ENCODE measurements around the gene IARS1.

The IARS1 gene

DNA sequence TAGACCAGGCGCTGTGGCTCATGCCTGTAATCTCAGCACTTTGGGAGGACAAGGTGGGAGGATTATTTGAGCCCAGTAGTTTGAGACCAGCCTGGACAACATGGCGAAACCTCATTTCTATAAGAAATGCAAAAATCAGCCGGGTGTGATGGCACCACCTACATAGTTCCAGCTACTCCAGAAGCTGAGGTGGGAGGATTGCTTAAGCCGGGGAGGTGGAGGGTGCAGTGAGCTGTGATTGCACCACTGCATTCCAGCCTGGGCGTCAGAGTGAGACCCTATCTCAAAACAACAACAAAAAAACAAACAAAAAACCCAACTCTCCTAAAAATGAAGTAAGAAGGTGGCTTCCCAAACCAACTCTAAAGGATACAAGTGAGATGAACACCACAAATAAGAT is 23.0 kb downstream of the IARS1 start:
- Mint-ChIP-seq H3K27me3 (ENCODE audit: low read depth) (no peaks in the 10 kb centered on the region), H3K36me3 (ENCODE audit: low read depth) (peaks cover 79% of the 10 kb centered on the region), H3K27ac (peak overlapping the region in 2 of 3 experiments; percentile 52 to 91), H3K9me3 (no peaks in the 10 kb centered on the region), H3K4me1 (no peaks in the 10 kb centered on the region), H3K4me3 (no peak overlapping the region)
- TF ChIP-seq, protein P1, sequence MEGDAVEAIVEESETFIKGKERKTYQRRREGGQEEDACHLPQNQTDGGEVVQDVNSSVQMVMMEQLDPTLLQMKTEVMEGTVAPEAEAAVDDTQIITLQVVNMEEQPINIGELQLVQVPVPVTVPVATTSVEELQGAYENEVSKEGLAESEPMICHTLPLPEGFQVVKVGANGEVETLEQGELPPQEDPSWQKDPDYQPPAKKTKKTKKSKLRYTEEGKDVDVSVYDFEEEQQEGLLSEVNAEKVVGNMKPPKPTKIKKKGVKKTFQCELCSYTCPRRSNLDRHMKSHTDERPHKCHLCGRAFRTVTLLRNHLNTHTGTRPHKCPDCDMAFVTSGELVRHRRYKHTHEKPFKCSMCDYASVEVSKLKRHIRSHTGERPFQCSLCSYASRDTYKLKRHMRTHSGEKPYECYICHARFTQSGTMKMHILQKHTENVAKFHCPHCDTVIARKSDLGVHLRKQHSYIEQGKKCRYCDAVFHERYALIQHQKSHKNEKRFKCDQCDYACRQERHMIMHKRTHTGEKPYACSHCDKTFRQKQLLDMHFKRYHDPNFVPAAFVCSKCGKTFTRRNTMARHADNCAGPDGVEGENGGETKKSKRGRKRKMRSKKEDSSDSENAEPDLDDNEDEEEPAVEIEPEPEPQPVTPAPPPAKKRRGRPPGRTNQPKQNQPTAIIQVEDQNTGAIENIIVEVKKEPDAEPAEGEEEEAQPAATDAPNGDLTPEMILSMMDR (IDR thresholded peaks at IDR 0.05; ENCODE audit: unreplicated experiment in 3 of 3), result no peak

DNA sequence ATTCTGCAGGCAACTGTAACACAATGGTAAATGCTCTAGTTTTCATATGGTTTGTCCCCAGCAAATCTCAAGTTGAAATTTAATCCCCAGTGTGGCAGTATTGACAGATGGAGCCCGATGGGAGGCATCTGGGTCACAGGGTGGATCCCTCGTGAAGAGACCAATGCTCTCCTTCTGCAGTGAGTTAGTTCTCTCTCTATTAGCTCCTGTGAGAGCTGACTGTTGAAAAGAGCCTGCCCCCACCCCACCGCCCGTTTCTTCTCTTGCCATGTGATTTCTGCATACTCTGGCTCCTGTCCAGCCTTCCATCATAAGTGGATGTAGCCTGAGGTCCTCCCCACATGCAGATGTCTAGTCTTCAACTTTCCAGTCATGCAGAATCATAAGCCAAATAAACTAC is 27.0 kb downstream of the IARS1 start:
- Mint-ChIP-seq H3K36me3 (ENCODE audit: low read depth) (peaks cover 83% of the 10 kb centered on the region), H3K4me3 (no peak overlapping the region), H3K4me1 (no peaks in the 10 kb centered on the region), H3K9me3 (no peaks in the 10 kb centered on the region), H3K27me3 (ENCODE audit: low read depth) (no peaks in the 10 kb centered on the region), H3K27ac (no peak overlapping the region)
- TF ChIP-seq, protein P1 (IDR thresholded peaks at IDR 0.05; ENCODE audit: unreplicated experiment in 3 of 3), result no peak

DNA sequence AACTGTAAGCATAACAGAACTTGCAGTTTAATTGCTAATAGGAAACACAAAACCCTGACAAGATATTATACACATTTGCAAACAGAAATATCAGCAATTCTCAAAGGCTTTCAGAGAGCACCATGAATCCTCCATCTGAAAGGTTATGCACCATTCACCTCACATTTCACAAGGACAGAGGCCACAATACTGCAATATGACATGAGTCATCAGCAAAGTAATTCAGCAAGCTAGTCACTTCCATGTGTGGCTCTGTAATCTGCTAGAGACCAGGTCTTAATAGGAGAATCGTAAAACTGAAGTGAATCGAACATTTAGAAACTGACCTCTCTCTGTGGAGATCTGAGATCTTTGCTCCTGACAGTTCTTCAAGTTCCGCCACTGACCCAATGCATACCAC is 28.3 kb downstream of the IARS1 start:
- TF ChIP-seq, protein P1 (IDR thresholded peaks at IDR 0.05; ENCODE audit: unreplicated experiment in 3 of 3), result no peak
- H3K9me3 Mint-ChIP-seq, result no peaks in the 10 kb centered on the region
- no peak overlapping the region for H3K4me3 Mint-ChIP-seq
- H3K27me3 Mint-ChIP-seq (ENCODE audit: low read depth), result no peaks in the 10 kb centered on the region
- H3K27ac Mint-ChIP-seq, result peak overlapping the region in 1 of 3 experiments; percentile 46
- H3K36me3 Mint-ChIP-seq (ENCODE audit: low read depth), result peaks cover 85% of the 10 kb centered on the region
- H3K4me1 Mint-ChIP-seq, result no peaks in the 10 kb centered on the region

DNA sequence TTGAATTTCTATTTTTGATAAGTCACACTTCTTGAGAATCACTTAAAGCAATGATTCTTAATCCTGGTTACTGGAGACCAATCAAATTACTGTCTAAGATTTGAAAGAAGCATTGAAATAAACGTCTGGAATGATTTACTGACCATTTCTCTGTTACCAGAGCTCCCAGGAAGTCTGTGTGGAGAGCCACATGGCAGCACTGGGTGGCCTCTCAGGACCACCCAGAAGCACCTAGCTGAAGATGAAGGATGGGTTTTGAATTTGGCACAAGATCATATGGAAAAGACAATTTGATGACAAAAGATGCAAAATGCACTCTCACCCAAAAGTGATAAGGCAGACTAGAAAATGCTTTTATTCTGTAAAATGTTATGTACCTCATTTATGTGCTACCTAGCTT is 30.4 kb downstream of the IARS1 start:
- no peaks in the 10 kb centered on the region for H3K4me1 Mint-ChIP-seq
- peaks cover 89% of the 10 kb centered on the region for H3K36me3 Mint-ChIP-seq (ENCODE audit: low read depth)
- H3K27ac Mint-ChIP-seq, result no peak overlapping the region
- H3K27me3 Mint-ChIP-seq (ENCODE audit: low read depth), result no peaks in the 10 kb centered on the region
- H3K4me3 Mint-ChIP-seq, result no peak overlapping the region
- TF ChIP-seq, protein P1 (IDR thresholded peaks at IDR 0.05; ENCODE audit: unreplicated experiment in 3 of 3), result no peak
- no peaks in the 10 kb centered on the region for H3K9me3 Mint-ChIP-seq

DNA sequence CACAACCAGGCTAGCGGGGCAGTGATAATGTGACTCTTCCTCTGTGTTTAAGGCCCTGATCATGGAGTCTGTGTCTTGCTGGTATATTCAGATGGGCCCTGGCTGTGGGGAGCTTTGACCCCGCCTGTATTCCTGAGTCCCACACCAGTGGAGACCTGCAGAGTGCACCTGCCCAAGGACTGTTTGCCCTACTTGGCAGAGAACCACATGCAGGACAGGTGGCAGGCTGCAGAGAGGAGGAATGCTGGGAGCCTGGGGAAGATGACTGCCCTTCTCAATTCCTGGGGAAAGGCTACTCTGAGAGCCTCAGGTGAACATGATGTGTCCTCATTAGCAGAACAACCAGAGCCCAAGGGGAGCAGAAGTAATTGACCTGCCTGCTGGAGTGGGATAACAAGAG is 36.2 kb downstream of the IARS1 start:
- peaks cover 78% of the 10 kb centered on the region for H3K36me3 Mint-ChIP-seq (ENCODE audit: low read depth)
- no peaks in the 10 kb centered on the region for H3K9me3 Mint-ChIP-seq
- no peak overlapping the region for H3K27ac Mint-ChIP-seq
- no peaks in the 10 kb centered on the region for H3K27me3 Mint-ChIP-seq (ENCODE audit: low read depth)
- no peak overlapping the region for H3K4me3 Mint-ChIP-seq
- no peaks in the 10 kb centered on the region for H3K4me1 Mint-ChIP-seq
- TF ChIP-seq, protein P1 (IDR thresholded peaks at IDR 0.05; ENCODE audit: unreplicated experiment in 3 of 3), result no peak

DNA sequence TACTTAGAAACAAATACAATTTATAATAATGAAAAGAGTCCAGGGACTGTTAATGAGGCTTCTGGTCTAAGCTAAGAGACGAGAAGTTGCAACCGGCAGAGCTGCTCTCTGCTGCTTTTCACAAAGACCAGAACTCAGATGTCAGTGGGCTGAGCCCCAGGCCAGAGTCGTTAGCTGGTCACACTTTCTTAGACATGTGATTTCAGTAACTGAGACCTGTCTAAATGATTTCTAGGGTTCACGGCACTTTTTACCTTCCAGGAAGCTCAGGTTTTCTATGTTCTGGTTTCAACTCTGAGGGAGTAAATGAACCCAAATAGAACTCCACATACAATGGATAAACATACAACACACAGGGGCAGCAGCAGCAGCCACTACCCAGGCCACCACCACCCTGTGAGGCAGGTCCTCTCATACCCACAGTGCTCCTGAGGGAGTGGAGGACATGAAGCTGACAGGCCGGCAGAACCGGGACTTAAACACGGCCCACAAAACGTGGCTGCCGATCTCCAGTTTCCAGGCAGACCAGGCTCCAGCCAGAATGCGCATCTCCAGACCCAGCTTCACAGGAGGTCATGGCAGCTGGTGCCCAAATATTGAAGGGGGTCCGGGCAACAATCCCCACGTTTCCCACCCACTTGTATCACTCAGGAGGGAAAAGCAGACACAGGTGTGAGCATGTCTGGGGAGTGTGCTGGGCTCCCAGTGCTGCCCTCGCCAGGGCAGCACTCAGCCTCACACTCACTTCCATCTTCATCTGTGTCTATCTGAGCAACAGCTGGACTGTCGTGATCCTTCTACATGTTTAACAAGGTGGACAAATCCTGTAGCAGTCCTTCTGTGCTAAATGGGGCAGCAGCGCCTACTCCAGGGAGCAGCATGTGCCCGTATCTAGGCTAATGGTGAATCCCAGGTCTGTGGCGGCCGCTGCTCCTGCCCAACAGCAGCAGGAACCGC is 38.8 kb downstream of the IARS1 start:
- TF ChIP-seq, protein P1 (IDR thresholded peaks at IDR 0.05; ENCODE audit: unreplicated experiment in 3 of 3), result no peak
- H3K27me3 Mint-ChIP-seq (ENCODE audit: low read depth), result no peaks in the 10 kb centered on the region
- no peak overlapping the region for H3K4me3 Mint-ChIP-seq
- no peaks in the 10 kb centered on the region for H3K4me1 Mint-ChIP-seq
- no peaks in the 10 kb centered on the region for H3K9me3 Mint-ChIP-seq
- H3K27ac Mint-ChIP-seq, result no peak overlapping the region
- H3K36me3 Mint-ChIP-seq (ENCODE audit: low read depth), result peaks cover 79% of the 10 kb centered on the region
